Measurements from ENCODE around the gene FTO. TPM values are rescaled to one million over a fixed set of nuclear protein-coding genes. Genes with fewer than 3 reads are reported as not detected.
"Not testable (repeated sequence)": the region's sequence is repeated elsewhere in the genome, so short reads cannot be mapped to it uniquely, and the experiment has no call there.

Gene FTO
- total RNA-seq, 4 donors from 2014 or later = 98.1 to 127 (median 109) TPM

DNA sequence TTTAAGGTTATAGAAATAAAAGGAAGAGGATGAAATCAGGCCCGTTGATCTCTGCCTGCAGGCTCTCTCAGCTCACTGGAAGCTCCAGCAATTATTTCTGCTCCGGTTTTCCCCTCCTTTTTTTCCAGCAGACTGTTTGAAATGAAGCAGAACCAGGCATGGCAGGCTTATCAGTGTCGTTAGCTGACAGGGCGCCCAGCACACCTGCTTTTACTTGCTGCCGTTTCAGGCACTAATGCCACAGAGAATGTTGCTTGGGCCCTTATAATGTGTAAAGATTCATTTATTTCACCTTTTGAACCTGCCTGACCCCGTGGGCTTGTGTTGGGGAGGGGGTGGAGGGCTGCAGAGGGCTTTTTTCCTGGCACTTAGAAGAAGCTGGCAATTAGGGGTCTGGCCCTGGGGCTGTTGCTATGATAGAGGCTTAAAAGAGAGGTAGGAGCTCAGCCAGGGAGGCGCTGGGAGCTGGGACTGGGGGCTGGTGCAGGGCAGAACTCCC, 474.6 kb downstream of the FTO start:
- 51 to 54% methylated on average over 7 of the region's 7 CpGs for WGBS, 2 donors
- Histone ChIP-seq H3K27ac (no peak overlapping the region), H3K4me3 (no peak overlapping the region)

DNA sequence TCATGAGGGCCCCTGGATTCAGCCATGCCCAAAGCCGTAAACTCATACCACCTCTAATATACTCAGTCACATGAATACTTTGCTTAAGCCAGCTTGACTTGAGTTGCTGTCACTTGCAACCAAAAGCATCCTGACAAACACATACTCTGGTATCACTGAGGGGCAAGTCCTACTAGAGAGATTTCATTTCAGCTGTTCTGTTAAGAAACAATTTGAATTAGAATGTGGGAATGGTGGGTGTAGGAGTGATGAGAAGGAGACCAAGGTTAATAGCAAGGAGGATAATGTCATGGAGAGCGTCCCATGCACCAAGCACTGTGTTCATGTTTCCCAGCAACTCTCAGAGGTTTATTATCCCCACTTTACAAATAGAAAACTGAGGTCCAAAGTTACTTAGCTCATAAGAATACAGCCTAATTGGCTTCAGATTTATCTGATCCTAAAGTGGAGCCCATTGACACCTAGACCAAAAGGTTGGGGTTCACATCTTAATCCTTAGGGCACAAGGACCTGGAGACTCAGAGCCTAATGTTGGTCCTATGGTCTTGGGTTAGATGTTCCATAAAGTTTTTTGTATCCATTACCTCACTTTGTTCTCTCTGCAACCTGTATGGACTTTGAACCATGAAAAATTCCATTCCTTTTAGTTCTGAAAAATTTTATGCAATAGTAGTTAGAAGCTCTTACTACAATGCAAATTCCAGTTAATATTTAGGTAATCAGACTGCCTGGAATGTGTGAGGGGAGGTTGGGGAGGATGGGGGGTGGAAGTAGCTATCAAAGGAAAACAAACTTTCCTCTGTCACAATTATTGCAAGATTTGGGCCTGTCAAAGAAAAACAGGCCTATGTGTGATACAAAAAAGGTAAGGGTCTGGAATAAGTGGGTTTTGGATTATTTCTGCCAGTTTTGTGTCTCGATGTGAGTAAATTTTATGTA, 476.7 kb downstream of the FTO start:
- no peaks in the 10 kb centered on the region for H3K9me3 ChIP-seq
- no peak overlapping the region for H3K27ac ChIP-seq
- peaks cover 0 to 6% (median 0%) of the 10 kb centered on the region in 4 donors for H3K4me1 ChIP-seq
- DNase-seq (ENCODE audit: low spot score in 2 of 2) = no peak
- no peaks in the 10 kb centered on the region for H3K36me3 ChIP-seq
- H3K27me3 ChIP-seq = peaks cover 0 to 14% of the 10 kb centered on the region in 2 donors
- no peak overlapping the region for H3K4me3 ChIP-seq
- TF ChIP-seq, protein P1, sequence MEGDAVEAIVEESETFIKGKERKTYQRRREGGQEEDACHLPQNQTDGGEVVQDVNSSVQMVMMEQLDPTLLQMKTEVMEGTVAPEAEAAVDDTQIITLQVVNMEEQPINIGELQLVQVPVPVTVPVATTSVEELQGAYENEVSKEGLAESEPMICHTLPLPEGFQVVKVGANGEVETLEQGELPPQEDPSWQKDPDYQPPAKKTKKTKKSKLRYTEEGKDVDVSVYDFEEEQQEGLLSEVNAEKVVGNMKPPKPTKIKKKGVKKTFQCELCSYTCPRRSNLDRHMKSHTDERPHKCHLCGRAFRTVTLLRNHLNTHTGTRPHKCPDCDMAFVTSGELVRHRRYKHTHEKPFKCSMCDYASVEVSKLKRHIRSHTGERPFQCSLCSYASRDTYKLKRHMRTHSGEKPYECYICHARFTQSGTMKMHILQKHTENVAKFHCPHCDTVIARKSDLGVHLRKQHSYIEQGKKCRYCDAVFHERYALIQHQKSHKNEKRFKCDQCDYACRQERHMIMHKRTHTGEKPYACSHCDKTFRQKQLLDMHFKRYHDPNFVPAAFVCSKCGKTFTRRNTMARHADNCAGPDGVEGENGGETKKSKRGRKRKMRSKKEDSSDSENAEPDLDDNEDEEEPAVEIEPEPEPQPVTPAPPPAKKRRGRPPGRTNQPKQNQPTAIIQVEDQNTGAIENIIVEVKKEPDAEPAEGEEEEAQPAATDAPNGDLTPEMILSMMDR (IDR thresholded peaks at IDR 0.05) = no peak
- TF ChIP-seq POLR2A (IDR thresholded peaks at IDR 0.05) (no peak), EP300 (IDR thresholded peaks at IDR 0.05) (no peak)
- 64 to 78% methylated on average over 3 of the region's 3 CpGs for WGBS, 2 donors

More for the DNA sequence above, 474.6 kb downstream of the FTO start:
- H3K27me3 ChIP-seq = peaks cover 0 to 22% of the 10 kb centered on the region in 2 donors
- peaks cover 0 to 12% (median 0%) of the 10 kb centered on the region in 4 donors for H3K4me1 ChIP-seq
- no peak for TF ChIP-seq EP300 (IDR thresholded peaks at IDR 0.05)
- TF ChIP-seq POLR2A (IDR thresholded peaks at IDR 0.05) = no peak
- TF ChIP-seq, protein P1 (IDR thresholded peaks at IDR 0.05) = no peak
- no peaks in the 10 kb centered on the region for H3K9me3 ChIP-seq
- no peak for DNase-seq (ENCODE audit: low spot score in 2 of 2)
- H3K36me3 ChIP-seq = no peaks in the 10 kb centered on the region

DNA sequence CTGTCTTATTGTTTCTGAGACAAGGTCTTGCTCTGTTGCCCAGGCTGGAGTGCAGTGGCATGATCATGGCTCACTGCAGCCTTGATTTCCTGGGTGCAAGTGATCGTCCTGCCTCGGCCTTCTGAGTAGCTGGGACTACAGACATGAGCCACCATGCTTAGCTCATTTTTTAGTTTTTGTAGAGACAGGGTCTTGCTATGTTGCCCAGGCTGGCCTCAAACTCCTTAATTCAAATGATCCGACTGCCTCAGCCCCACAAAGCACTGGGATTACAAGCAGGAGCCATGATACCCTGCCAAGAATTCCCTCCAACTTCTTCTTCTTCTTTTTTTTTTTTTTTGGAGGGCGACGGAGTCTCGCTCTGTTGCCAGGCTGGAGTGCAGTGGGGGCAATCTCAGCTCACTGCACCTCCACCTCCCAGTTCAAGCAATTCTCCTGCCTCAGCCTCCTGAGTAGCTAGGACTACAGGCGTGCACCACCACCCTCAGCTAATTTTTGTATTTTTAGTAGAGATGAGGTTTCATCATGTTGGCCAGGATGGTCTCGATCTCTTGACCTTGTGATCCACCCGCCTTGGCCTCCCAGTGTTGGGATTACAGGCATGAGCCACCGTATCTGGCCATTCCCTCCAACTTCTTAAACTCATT, 477.9 kb downstream of the FTO start:
- H3K27ac ChIP-seq; H3K27me3 ChIP-seq; H3K4me3 ChIP-seq; DNase-seq (ENCODE audit: low spot score in 2 of 2); H3K9me3 ChIP-seq; H3K4me1 ChIP-seq; H3K36me3 ChIP-seq: not testable (repeated sequence)
- 87 to 94% methylated on average over 10 of the region's 10 CpGs for WGBS, 2 donors

DNA sequence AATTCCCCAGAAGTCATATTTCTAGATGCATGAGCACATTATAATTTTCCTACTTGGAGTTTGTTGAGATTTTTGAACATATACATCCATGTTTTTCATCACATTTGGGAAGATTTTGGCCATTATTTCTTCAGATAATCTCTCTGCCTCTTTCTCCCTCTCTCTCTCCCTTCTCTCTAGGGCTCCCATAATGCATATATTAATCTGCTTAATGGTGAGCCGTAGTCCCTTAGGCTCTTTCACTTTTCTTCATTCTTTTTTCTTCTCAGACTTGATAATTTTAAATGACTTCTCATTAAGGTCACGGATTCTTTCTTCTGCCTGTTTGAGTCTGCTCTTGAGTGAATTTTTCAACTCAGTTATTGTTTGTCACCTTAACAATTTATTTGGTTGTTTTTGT, 481.1 kb downstream of the FTO start:
- no peak for DNase-seq (ENCODE audit: low spot score in 2 of 2)
- Histone ChIP-seq H3K36me3 (no peaks in the 10 kb centered on the region), H3K4me3 (no peak overlapping the region), H3K27ac (no peak overlapping the region), H3K4me1 (no peaks in the 10 kb centered on the region), H3K27me3 (no peaks in the 10 kb centered on the region), H3K9me3 (no peaks in the 10 kb centered on the region)
- 68 to 96% methylated on average over 2 of the region's 2 CpGs for WGBS, 2 donors
- TF ChIP-seq EP300 (IDR thresholded peaks at IDR 0.05) (no peak), POLR2A (IDR thresholded peaks at IDR 0.05) (no peak)
- TF ChIP-seq, protein P1 (IDR thresholded peaks at IDR 0.05) = no peak

DNA sequence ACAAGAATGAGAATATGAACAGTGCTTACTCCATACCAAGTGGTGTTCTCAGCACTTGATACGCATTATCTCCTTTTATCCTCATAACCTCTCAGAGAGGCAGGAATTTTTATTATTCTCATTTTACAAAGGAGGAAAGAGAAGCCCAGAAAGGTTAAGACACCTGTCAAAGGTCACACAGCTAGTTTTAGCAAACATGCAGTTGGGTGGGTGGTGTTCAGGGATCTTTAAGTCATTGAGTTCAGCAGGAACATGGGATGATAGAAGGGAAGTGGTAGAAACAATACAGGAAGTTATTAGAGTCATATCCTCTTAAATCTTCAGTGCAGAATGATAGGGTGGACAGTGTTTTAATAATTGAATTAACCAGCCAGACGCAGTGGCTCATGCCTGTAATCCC, 487.2 kb downstream of the FTO start:
- Histone ChIP-seq H3K4me3 (no peak overlapping the region), H3K36me3 (no peaks in the 10 kb centered on the region), H3K27ac (no peak overlapping the region), H3K9me3 (peaks cover 0 to 19% (median 0%) of the 10 kb centered on the region in 4 donors), H3K27me3 (no peaks in the 10 kb centered on the region), H3K4me1 (peaks cover 0 to 6% (median 0%) of the 10 kb centered on the region in 4 donors)
- no peak for DNase-seq (ENCODE audit: low spot score in 2 of 2)
- TF ChIP-seq POLR2A (IDR thresholded peaks at IDR 0.05) (no peak), EP300 (IDR thresholded peaks at IDR 0.05) (no peak)
- TF ChIP-seq, protein P1 (IDR thresholded peaks at IDR 0.05) = no peak
- WGBS, 2 donors = 86 to 91% methylated on average over 2 of the region's 2 CpGs

Data from tibial nerve (tissue), 4 donors.